Neural crest cell (in vitro differentiated cells): ENCODE data around the gene MARCO. TPM values are rescaled to one million over a fixed set of nuclear protein-coding genes. Genes with fewer than 3 reads are reported as not detected.

ENCODE experiments used
- DNase-seq: peaks from one replicate; pipeline ENCODE4 v3.0.0; 2021; ENCODE audit warnings: low read depth, mixed read lengths, low spot score
- H3K27ac Mint-ChIP-seq: one replicate; pipeline ENCODE4 v1.8.0; 2021; ENCODE audit warnings: mild to moderate bottlenecking, mixed read lengths; ENCODE audit not compliant: unreplicated experiment
- H3K27me3 Mint-ChIP-seq: 2 replicates; pipeline ENCODE4 v1.8.0; 2021; ENCODE audit warnings: low read depth, mild to moderate bottlenecking, mixed read lengths
- H3K36me3 Mint-ChIP-seq: 2 replicates; pipeline ENCODE4 v1.8.0; 2021; ENCODE audit warnings: low read depth, mild to moderate bottlenecking, mixed read lengths
- H3K4me1 Mint-ChIP-seq: 2 replicates; pipeline ENCODE4 v1.8.0; 2021; ENCODE audit warnings: mixed read lengths
- H3K4me3 Mint-ChIP-seq: one replicate; pipeline ENCODE4 v1.8.0; 2021; ENCODE audit warnings: mild to moderate bottlenecking, mixed read lengths
- H3K9me3 Mint-ChIP-seq: 2 replicates; pipeline ENCODE4 v1.8.0; 2021; ENCODE audit warnings: mixed read lengths
- CTCF ChIP-seq: fragments of 200-600 bp; sonication (generic); conservative IDR thresholded peaks from 2 replicates; pipeline ENCODE4 v1.5.0; 2021; ENCODE audit warnings: antibody characterized with exemption, mild to moderate bottlenecking
- total RNA-seq: library from RNA; stranded (reverse); gene quantifications from 2 replicates; pipeline ENCODE4 v1.2.1, GENCODE V29; 2021

MARCO gene
- total RNA-seq, 1 donor from 2014 or later, result 0.54 TPM

- H3K27ac Mint-ChIP-seq, result no peak overlapping the region
- peaks cover 3% of the 10 kb centered on the region for H3K9me3 Mint-ChIP-seq
- H3K27me3 Mint-ChIP-seq, result peaks cover 57% of the 10 kb centered on the region
- H3K4me3 Mint-ChIP-seq, result no peak overlapping the region
- no peaks in the 10 kb centered on the region for H3K36me3 Mint-ChIP-seq
- no peak for TF ChIP-seq CTCF
- no peak for DNase-seq
- H3K4me1 Mint-ChIP-seq, result no peaks in the 10 kb centered on the region
These were observed 41.1 kb downstream of the MARCO start for GRCh38 chr2:118983133-118983532.

GRCh38 chr2:118983915-118984314 is 41.9 kb downstream of the MARCO start:
- Mint-ChIP-seq H3K9me3 (peaks cover 3% of the 10 kb centered on the region), H3K36me3 (no peaks in the 10 kb centered on the region), H3K4me1 (no peaks in the 10 kb centered on the region), H3K27ac (no peak overlapping the region), H3K27me3 (peaks cover 61% of the 10 kb centered on the region), H3K4me3 (no peak overlapping the region)
- no peak for DNase-seq
- no peak for TF ChIP-seq CTCF

- Mint-ChIP-seq H3K4me1 (no peaks in the 10 kb centered on the region), H3K36me3 (no peaks in the 10 kb centered on the region), H3K4me3 (no peak overlapping the region), H3K9me3 (peaks cover 3% of the 10 kb centered on the region), H3K27ac (no peak overlapping the region), H3K27me3 (peaks cover 47% of the 10 kb centered on the region)
- DNase-seq, result no peak
- TF ChIP-seq CTCF, result no peak
These were observed 44.7 kb downstream of the MARCO start for GRCh38 chr2:118986738-118987137.

GRCh38 chr2:118987886-118988285 is 45.9 kb downstream of the MARCO start:
- Mint-ChIP-seq H3K4me1 (no peaks in the 10 kb centered on the region), H3K27me3 (peaks cover 47% of the 10 kb centered on the region), H3K27ac (no peak overlapping the region), H3K36me3 (no peaks in the 10 kb centered on the region), H3K4me3 (no peak overlapping the region), H3K9me3 (peaks cover 3% of the 10 kb centered on the region)
- no peak for TF ChIP-seq CTCF
- DNase-seq, result no peak

DNA sequence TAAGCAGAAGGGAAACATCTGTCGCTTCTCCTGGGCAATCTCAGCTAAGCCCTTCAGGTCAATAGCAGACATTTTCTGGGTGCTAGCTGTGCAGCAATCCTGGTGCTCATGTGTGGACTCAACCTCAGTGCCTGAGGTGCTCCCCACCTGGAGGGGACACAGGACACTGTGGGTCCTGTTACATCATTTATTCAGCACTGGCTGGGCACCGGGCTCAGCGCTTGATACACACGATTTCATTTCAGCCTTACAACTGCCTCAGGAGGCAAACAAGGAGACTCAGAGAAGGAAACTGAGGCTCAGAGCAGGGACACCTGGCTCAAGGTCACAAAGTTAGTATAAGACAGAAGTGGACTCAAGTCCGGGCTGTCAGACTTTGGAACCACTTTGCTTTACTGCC is 46.7 kb downstream of the MARCO start:
- Mint-ChIP-seq H3K27ac (no peak overlapping the region), H3K9me3 (peaks cover 3% of the 10 kb centered on the region), H3K4me3 (no peak overlapping the region), H3K27me3 (peaks cover 45% of the 10 kb centered on the region), H3K36me3 (no peaks in the 10 kb centered on the region), H3K4me1 (no peaks in the 10 kb centered on the region)
- TF ChIP-seq CTCF, result no peak
- no peak for DNase-seq

DNA sequence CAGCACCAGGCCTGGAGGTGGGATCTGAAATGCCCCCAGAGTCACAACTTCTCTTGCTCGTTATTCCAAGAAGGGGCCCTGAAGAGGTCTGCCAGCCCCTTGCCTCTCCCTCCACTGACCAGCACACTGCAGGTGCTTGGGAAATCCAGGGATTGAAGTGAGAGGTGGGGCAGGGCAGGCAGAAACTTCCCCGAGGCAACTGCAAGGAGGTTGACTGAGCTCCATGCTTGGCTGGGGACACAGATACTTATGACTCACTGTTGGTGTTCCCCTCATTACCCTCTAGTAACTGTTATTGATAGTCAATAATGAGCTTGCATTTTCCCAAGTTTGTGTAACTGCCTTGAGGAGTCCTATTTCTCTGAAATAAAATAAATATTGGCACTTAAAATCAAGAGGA is 47.5 kb downstream of the MARCO start:
- peaks cover 46% of the 10 kb centered on the region for H3K27me3 Mint-ChIP-seq
- no peak overlapping the region for H3K27ac Mint-ChIP-seq
- H3K36me3 Mint-ChIP-seq, result no peaks in the 10 kb centered on the region
- no peaks in the 10 kb centered on the region for H3K4me1 Mint-ChIP-seq
- DNase-seq, result no peak
- no peak for TF ChIP-seq CTCF
- no peak overlapping the region for H3K4me3 Mint-ChIP-seq
- peaks cover 1% of the 10 kb centered on the region for H3K9me3 Mint-ChIP-seq
